SIG-M5 (cell line): ENCODE results near the gene RPGRIP1L.

ENCODE experiments used
- DNase-seq: peaks from one replicate; lab custom pipeline; 2025; lab: John Stamatoyannopoulos, UW

The RPGRIP1L gene

DNA sequence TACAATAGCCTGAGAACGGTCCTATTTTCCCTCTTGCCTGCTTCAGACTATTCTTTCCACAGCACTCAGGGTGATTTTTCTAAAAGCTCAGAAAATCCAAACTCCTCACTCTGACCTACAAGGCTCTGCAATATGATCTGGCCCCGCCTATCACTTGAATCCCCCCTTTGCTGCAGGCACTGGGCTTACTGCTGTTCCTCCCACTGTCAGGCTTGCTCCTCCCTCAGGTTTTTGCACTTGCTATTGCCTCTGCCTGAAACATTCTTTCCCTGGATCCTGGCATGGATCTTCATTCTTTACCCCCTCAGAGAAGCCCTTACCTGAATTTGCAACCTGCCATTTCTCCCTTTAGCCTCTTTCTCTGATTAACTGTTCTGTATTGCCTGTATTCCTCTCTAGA, 52.3 kb downstream of the RPGRIP1L start:
- no peak for DNase-seq

DNA sequence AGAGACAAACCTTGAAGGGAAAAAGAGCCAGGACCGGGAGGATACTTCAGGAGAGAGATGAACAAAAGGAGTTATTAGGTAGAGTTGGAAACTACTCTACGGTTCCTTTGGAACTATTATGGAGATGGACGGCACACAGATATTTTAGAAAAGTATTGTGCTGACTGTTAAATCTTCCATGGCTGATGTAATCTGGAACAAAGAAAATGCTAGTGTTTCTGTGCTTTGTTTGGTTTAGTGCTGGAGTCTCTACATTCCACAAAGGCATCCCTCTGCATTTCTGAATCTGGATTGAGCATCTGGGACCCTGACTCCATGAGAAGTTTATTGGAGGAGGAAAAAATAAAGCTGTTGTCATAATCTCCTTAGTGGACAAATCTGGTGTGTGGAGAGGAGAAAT, 57.2 kb downstream of the RPGRIP1L start:
- DNase-seq: no peak

DNA sequence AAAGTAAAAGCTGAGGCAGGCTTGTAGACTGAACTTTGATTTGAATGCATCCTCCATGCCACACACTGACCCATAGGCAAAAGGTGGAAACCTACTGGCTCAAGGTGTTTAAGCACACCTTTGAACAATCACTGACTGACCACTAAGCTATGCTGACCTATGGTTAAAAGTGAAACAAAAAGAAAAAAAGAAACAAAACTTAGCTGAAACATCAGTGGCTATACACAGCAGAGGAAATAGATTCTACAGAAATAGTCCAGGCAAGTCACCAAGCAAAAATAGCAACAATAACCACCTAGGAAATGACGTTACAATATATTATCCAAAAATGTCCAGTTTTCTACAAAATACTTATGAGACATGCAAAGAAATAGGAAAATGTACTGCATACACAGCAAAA, 60.2 kb downstream of the RPGRIP1L start:
- no peak for DNase-seq

DNA sequence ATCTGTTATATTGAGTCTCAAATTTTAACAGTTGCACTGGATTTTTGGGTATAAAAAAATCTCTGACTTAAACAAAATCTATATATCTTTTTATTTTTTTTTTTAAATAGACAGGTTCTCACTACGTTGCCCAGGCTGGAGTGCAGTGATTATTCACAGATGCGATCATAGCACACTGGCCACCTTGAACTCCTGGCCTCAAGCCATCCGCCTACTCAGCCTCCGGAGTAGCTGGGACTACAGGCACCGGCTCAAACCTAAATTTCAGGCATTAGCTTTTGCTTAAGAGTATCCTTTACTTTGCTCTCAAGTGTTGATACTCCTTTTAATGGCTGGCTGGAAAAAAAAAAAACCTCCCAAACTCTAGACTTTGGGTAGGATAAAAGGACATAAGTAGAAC, 61.6 kb downstream of the RPGRIP1L start:
- DNase-seq: no peak

DNA sequence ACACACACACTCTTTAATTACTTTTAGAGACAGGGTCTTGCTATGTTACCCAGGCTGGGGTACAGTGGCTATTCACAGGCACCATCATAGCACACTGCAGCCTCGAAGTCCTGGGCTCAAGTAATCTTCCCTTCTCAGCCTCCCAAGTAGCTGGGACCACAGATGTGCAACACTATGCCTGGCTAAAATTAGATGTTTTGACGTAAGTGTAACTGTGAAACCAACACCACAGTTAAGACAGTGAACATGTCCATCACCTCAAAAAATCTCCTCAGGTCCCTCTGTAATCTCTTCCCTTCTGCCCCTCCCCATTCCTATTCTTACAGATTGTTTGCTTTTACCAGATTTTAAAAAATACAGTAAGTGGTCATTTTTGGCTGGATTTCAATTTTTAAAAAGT, 66.7 kb downstream of the RPGRIP1L start:
- DNase-seq: no peak

DNA sequence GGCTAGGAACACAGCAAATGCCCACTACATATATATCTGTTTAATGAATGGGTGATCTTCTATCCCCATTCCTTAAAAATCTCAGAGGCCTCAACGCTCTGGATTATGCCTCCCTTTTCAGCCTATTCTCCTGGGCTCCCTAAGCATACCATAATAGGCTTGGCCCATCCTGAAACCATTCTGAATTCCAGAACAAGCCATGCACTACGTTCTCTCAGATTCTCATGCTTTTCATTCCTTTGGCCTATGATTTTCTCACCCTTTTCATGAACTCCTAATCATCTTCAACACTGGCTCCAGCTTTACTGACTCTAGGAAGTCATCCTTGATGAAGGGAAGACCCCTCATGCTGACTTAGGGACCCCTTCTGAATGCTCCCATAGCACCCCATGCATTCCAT, 71.1 kb downstream of the RPGRIP1L start:
- DNase-seq: no peak

DNA sequence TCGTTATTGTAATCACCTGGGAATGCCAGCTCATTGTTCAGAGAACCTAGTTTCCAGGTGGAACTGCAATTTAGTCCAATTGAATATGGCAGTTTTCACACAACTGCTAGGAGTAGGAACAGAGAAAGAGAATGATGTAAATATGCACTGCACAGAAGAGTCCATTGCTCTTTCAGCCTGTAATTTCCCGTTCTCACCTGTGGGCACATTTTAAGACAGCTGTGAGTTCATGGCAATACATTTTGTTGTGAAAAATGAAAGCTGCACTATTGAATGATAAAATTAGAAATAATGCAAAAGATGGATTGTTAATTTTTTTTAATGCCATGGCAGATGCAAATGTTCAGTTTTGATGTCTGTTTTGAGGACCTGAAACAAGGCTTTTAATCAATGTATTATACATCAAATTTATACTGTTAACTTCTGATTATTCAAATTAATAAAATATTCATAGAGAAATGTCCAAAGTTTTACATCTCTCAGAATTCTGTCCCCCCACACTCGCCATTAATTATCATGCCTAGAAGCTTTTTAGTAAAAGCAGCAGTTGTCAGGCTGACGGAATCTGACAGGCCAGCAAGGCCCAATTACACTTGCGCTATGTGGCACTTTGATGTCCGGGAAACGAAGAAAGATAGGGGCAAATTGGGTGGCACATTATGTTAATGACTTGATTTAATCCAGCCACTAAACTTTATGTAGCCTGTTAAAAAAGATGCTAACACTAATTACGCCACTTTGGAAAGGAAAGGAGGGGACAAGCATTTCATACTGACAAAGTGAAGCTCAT, 72.2 kb downstream of the RPGRIP1L start:
- DNase-seq: no peak

DNA sequence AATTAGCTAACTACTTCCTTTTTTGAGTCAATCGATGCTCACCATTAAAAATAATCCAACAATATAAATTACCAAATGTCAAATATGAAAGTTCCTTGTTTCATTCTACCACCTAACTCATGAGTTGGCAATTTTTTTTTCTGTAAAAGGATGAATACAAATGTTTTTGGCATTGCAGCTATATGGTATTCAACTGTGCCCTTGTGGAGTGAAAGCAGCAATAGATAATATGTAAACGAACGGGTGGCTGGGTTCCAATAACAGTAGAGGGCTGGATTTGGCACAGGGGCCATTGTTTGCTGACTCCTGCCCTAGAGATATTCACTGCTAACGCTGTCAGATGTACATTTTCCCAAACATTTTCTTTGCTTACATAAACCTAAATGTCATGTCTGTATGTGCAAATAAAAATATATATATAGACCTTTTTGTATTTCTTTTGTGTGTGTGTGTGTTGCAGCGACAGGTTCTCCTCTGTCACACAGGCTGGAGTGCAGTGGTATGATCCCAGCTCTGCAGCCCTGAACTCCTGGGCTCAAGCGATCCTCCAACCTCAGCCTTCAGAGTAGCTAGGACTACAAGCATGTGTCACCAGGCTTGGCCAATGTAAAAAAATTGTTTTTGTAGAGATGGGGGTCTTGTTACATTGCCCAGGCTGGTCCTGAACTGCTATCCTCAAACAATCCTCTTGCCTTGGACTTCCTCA, 73.9 kb downstream of the RPGRIP1L start:
- DNase-seq: no peak

DNA sequence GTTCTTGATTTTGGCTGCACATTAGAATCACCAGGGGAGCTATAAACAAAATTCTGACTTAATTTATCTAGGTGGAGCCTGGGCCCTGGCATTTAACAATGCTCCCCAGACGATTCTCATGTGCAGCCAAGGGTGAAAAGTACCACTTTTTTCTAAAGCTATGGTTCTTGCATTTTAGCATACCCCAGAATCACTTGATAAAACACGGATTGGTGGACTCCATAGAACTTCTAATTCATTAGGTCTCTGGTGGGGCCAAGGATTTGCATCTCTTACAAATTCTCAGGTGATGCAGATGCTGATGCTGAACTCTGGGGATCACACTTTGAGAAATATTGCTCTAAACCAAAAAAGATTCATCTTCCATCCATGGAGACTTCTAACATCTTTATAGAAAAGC, 74.5 kb downstream of the RPGRIP1L start:
- DNase-seq: no peak

DNA sequence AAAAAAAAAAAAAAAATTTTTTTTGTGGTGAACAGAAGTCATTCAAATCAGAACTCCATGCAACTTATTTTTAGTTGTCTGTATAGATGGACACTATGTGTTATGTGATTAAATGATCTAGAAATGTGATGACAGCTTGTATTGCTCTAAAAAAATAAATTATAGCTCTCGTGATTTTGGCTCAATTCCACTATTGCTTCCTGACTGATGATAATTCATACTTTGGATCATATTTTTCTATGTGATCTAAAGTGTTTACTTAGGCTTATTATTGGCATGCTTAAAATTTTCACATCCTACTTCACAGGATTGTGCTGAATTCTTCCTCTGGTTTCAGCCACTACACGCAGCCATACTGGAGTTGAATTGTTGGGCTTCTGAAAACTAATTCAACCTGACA, 76.8 kb downstream of the RPGRIP1L start:
- DNase-seq: no peak

DNA sequence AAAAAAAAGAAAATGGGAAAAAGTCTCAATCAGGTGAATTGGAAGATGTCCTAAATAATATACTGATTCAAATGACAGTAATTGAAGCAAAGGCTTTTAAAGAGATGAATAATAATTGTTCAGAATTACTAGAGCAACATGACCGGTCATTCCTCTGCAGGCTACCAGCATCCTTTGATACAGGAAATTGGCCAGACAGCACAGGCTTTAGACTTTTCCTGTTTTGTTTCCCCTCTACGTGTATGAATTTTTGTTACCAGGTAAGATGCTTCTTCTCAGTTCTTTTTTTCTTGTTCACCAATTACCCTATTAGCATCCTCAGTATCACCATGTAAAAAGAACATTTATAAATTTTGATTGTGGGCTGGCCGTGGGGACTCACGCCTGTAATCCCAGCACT, 77.5 kb downstream of the RPGRIP1L start:
- DNase-seq: no peak

DNA sequence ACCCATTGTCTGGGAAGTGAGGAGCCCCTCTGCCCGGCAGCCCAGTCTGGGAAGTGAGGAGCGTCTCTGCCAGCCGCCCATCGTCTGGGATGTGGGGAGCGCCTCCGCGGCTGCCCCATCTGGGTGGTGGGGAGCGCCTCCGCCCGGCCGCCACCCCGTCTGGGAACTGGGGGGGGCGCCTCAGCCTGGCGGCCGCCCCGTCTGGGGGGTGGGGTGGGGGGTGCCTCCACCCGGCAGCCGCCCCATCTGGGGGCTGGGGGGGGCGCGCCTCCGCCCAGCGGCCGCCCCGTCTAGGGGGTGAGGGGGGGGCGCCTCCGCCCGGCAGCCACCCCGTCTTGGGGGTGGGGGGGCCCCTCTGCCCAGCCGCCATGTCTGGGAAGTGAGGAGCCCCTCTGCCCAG, 78.4 kb downstream of the RPGRIP1L start:
- no peak for DNase-seq

DNA sequence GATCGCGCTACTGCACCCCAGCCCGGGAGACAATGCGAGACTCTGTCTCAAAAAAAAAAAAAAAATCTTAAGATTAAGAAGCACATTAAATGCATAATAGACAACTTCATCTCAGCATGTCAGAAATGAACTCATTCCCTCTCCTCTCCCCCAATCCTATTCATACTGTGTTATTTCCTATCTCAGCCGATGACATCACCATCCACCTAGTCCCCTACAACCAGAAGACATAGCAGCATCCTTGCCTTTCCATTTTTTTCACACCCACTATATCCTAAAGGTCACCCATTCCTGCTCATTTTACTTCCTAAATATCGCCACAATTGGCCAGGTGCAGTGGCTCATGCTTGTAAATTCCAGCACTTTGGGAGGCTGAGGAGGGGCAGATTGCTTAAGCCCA, 81.3 kb downstream of the RPGRIP1L start:
- no peak for DNase-seq

DNA sequence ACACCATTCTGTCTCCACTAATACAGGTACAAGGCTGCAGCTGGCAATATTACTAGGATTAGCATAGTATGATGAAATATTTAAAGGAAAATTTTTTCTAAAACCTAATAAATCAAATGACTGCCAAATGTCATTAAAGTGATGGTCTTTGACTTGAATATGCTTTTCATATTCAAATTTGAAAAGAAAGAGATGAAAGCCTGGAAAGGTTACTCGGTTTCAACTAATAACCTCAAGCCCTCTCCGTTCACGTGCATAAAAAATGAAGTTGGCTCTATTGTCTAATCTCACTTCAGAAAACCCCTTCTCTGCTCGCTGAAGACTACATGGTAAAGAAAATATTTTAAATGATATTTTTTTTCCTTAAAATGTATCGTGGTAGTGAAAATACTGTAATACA, 83.2 kb downstream of the RPGRIP1L start:
- DNase-seq: no peak

DNA sequence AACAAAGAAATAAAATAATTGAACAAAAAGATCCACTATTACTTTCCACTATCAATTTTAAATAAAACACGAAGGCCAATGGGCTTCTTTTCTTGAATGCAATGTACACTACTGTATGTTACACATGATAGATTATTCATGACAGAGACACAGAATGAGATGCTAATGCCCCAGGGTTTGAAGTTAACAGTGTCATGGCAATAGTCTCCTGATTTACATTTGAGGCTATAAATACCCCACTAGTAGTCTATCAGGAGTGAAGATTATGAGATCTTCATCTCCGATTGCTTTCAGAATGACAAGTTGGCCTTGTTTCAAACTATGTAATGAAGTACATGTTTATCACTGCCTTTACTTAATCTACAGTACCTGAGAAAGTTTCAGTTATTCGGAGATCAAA, 84.4 kb downstream of the RPGRIP1L start:
- no peak for DNase-seq

DNA sequence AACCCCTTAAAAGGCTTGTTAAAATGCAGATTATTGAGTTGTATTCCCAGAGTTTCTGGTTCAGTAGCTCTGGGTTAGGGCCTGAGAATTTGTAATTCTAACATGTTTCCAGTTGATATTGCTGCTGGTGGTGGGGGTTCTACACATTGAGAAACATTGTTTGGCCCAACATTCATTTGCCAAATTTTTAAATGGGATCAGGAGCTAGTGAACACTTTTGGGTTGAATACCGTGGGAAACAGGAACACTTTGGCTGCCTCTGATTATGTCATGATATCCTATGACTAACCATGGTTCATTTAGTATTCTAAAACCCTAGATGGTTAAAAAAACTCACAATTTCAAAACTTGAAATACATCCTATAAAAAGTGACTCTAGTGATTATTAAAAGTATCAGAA, 89.3 kb downstream of the RPGRIP1L start:
- DNase-seq: no peak

DNA sequence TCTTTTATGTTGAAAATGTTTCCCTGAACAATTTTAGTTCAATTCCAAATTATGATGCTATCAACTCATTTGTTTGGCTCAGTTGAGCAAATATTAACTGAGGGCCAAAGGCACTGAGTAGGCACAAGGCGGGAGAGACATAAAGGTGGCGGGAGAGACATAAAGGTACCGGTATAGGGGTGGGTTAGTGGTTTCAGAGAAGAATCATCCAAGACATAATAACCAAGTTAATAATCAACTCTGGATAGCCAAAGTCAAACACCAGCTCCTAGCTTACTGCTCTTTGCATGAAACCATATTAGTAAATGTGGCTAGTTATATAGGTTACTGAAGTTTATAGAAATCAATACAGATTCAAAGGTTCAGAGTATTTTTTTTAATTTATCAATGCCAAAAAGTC, 91.7 kb downstream of the RPGRIP1L start:
- DNase-seq: no peak

DNA sequence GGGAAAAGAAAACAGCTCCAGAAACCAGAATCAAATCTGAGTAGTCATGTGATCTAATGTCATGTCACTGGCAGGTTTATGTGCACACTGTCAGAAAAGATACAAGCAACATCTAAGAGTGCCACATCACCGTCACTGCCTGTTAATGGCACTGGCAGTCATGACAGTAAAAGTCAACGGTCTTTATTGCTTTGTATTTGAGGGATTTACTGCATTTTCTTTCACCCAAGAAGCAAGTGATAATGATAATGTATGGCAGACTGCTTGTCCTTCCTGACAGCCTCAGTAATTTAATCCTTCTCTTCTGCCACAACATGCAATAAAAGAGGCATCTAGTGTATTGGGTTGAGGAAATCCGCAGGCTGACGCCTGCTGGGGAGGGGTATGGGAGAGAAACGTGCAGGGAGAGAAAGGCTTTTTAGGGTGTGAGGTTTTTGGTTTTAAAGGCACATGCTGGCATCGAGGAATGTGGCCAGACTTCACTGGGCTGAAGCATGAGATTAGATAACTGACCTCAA, 92.4 kb downstream of the RPGRIP1L start:
- no peak for DNase-seq

DNA sequence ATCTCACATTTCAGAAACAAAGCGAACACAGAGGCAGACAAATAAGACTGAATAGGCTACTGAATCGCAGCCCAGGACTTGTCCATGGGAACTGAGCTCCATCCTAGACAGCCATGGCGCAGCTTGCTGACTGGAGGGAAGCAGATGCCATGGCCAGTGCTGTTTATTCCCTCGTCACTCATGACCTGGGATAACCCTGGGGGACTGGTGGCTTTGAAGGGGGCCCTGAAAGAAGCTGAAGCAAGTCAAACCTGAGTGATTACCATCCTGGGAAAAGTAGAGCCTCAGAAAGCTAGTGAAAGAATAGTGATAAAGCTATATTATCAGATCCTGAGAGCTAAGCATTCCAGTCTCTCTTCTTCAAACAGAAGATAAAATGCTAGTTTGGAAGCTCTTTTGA, 94.1 kb downstream of the RPGRIP1L start:
- DNase-seq: no peak

DNA sequence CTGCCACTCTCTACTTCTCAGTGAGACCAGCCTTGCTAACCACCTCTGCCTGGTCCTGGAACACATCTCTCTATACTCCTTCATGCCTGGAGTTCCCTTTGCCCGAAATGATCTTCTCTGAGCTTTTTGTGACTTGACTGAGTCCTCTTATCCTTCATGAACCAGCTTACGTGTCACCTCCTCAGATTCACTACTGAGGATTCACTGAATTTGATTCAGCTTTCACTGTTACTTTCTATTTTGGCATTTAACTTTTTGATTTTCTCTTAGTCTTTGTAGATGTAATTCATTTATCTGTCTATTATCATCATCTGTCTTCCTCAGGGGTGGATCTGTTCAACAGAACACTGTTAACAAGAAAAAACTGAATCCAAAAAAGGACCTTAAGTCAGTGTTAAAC, 95.6 kb downstream of the RPGRIP1L start:
- no peak for DNase-seq

DNA sequence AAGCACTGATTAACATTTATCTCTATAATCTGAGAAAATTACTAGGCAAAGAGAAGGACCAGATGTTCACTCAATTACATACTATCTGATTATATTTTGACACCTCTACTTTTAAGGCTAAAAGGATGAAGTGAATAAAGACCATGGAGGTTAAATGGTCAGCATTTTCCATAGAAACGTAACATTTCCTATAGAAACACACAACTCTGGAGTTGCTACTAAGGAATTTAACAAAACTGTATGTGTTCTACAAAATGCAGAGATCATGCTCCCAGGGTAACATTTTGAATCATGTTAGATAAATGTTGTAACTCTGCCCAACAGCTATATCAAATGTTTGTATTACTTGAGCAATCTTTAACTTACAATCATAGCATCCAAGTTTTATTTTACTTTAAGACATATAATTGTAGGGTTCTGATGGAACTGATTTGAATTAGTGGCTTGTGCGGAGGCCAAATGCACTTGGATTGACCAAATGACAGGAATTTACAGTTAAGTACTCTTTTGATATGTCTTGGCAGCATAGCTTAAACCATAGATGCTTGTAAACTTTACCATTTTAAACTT, 97.7 kb downstream of the RPGRIP1L start:
- no peak for DNase-seq

DNA sequence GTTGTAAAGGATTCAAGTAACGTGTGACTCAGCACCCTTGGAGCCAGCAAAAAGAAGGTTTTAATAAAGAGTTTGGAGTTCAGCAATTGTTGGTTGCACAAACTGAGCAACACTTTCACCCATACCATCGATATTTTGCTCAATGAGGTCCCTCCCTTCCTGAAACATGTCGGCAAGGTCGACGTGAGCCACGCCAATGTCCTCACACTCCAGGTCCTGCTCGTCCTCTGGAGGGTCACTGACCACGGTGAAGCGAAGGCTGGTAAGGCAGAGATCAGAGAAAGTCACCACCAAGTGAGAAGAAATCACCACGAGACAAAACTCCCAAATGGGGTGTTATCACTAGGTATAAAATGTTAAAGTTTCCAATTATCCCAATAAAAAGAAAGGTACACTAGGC, 98.3 kb downstream of the RPGRIP1L start:
- no peak for DNase-seq

DNA sequence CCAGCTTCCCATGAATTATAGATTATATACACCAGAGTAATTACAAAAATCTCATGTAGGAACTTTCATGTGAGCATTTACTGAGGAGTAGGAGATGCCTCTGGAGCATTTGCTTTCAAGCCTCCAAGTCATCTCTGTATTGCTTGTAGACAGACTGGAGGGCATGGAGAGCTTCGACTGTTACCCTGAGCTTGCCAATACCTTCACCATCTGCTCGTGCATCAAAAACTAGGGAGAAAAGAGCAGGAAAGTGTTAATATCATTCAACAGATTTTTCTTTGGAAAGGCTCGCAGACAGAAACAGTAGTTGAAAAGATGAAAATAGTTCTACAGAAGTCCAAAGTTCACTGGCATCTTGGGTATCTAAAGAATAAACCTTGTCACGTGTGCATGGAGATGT, 101.7 kb downstream of the RPGRIP1L start:
- no peak for DNase-seq
